Medulla oblongata (tissue), 1 donor: ENCODE data around the gene GFI1.
"Not testable (repeated sequence)": the region's sequence is repeated elsewhere in the genome, so short reads cannot be mapped to it uniquely, and the experiment has no call there.

Source experiments
- DNase-seq: peaks from one replicate; pipeline ENCODE4 v3.0.0-alpha.2; 2015; ENCODE audit errors: extremely low spot score

The GFI1 gene

GRCh38 chr1:92486251-92487077 lies at the start of gene GFI1:
Gene GFI1 (minus strand): TSS chr1:92486925. CDS start chr1:92483487, 3,438 bp downstream.
- DNase-seq: no peak

- DNase-seq: not testable (repeated sequence)
These were observed 45.6 kb upstream of the GFI1 start for GRCh38 chr1:92532371-92532770.

GRCh38 chr1:92531939-92532338 lies 45.2 kb upstream of the GFI1 start:
- DNase-seq: not testable (repeated sequence)

GRCh38 chr1:92527670-92528069 lies 40.9 kb upstream of the GFI1 start:
- DNase-seq: no peak

- DNase-seq: not testable (repeated sequence)
These were observed 38.3 kb upstream of the GFI1 start for GRCh38 chr1:92524944-92525590.

- DNase-seq: no peak
These were observed 32.3 kb upstream of the GFI1 start for GRCh38 chr1:92519043-92519442.

GRCh38 chr1:92516574-92516973 lies 29.8 kb upstream of the GFI1 start:
- DNase-seq: no peak

GRCh38 chr1:92515796-92516201 lies 29.1 kb upstream of the GFI1 start:
- DNase-seq: no peak

- DNase-seq: no peak
These were observed 24.8 kb upstream of the GFI1 start for GRCh38 chr1:92511541-92511940.

- DNase-seq: no peak
These were observed 22.9 kb upstream of the GFI1 start for GRCh38 chr1:92509619-92510018.

- no peak for DNase-seq
These were observed 18.4 kb upstream of the GFI1 start for GRCh38 chr1:92505015-92505692.

- DNase-seq: no peak
These were observed 17.7 kb upstream of the GFI1 start for GRCh38 chr1:92504291-92505014.

GRCh38 chr1:92503926-92504285 lies 17.2 kb upstream of the GFI1 start:
- no peak for DNase-seq

GRCh38 chr1:92503043-92503925 lies 16.6 kb upstream of the GFI1 start:
- no peak for DNase-seq

- no peak for DNase-seq
These were observed 15.5 kb upstream of the GFI1 start for GRCh38 chr1:92502247-92502646.

GRCh38 chr1:92500552-92500951 lies 13.8 kb upstream of the GFI1 start:
- no peak for DNase-seq

- DNase-seq: no peak
These were observed 8.8 kb upstream of the GFI1 start for GRCh38 chr1:92495392-92496063.

GRCh38 chr1:92494485-92495141 lies 7.9 kb upstream of the GFI1 start:
- DNase-seq: no peak

GRCh38 chr1:92493139-92493538 lies 6.4 kb upstream of the GFI1 start:
- no peak for DNase-seq

GRCh38 chr1:92488832-92489231 lies 2.1 kb upstream of the GFI1 start:
- DNase-seq: no peak
